GM12878 (cell line): Measurements from ENCODE around the gene TSGA10. TPM values are rescaled to one million over a fixed set of nuclear protein-coding genes. Genes with fewer than 3 reads are reported as not detected.

ENCODE experiments used
- ASH2L ChIP-seq: fragments of 300-600, 200-600 bp; sonication (generic); IDR thresholded peaks from 2 replicates; pipeline ENCODE4 v1.6.1; 2017; ENCODE audit warnings: low read depth, mild to moderate bottlenecking, borderline replicate concordance
- BCL11A ChIP-seq: IDR thresholded peaks from 2 replicates; pipeline ENCODE4 v1.6.1; 2011; ENCODE audit warnings: low read depth, low read length
- CBFB ChIP-seq: IDR thresholded peaks from 2 replicates; pipeline ENCODE4 v1.6.1; 2016; ENCODE audit warnings: antibody characterized with exemption, low read depth
- FOXM1 ChIP-seq: IDR thresholded peaks from 2 replicates; pipeline ENCODE4 v1.6.1; 2012; ENCODE audit warnings: low read depth, mild to moderate bottlenecking, inconsistent platforms, low read length, moderate library complexity
- GABPA ChIP-seq: IDR thresholded peaks from 2 replicates; pipeline ENCODE4 v1.6.1; 2014; ENCODE audit warnings: antibody characterized with exemption, low read depth, mild to moderate bottlenecking, inconsistent platforms
- GATAD2B ChIP-seq: fragments of 450-650 bp; conservative IDR thresholded peaks from 2 replicates; pipeline ENCODE4 v1.6.1; 2017; ENCODE audit warnings: low read depth, mild to moderate bottlenecking, moderate library complexity
- IRF5 ChIP-seq: fragments of 450-650 bp; IDR thresholded peaks from 2 replicates; pipeline ENCODE4 v1.6.1; 2017; ENCODE audit warnings: borderline replicate concordance
- LARP7 ChIP-seq: fragments of 450-650 bp; IDR thresholded peaks from 2 replicates; pipeline ENCODE4 v1.6.1; 2017; ENCODE audit warnings: mild to moderate bottlenecking
- NR2C2 ChIP-seq: IDR thresholded peaks from 2 replicates; pipeline ENCODE4 v1.6.1; 2011; ENCODE audit warnings: borderline replicate concordance, low read depth; ENCODE audit not compliant: control insufficient read depth, insufficient read length
- RB1 ChIP-seq: fragments of 450-650 bp; formaldehyde crosslinking; IDR thresholded peaks from 2 replicates; pipeline ENCODE4 v1.6.1; 2017; ENCODE audit warnings: mild to moderate bottlenecking, borderline replicate concordance
- RELA ChIP-seq: fragments of 450-650 bp; IDR thresholded peaks from 2 replicates; pipeline ENCODE4 v1.8.0; 2014; ENCODE audit warnings: borderline replicate concordance; ENCODE audit not compliant: partially characterized antibody
- RELB ChIP-seq: fragments of 450-650 bp; IDR thresholded peaks from 2 replicates; pipeline ENCODE4 v1.6.1; 2017; ENCODE audit warnings: low read depth, mild to moderate bottlenecking, moderate library complexity
- SP1 ChIP-seq: IDR thresholded peaks from one replicate; pipeline ENCODE4 v1.6.1; 2011; ENCODE audit warnings: low read depth, low read length
- SPI1 ChIP-seq: IDR thresholded peaks from 2 replicates; pipeline ENCODE4 v1.6.1; 2011; ENCODE audit warnings: low read depth, mild to moderate bottlenecking, low read length, moderate library complexity, borderline replicate concordance; ENCODE audit not compliant: insufficient read depth
- STAT3 ChIP-seq: IDR thresholded peaks from 2 replicates; pipeline ENCODE4 v1.6.1; 2011; ENCODE audit warnings: low read depth, low read length, improper control_type of control experiment
- WRNIP1 ChIP-seq: IDR thresholded peaks from 2 replicates; pipeline ENCODE4 v1.6.1; 2011; ENCODE audit warnings: low read depth, low read length, improper control_type of control experiment, borderline replicate concordance
- ZNF384 ChIP-seq: IDR thresholded peaks from 2 replicates; pipeline ENCODE4 v1.6.1; 2012; ENCODE audit warnings: low read depth, mild to moderate bottlenecking, low read length, improper control_type of control experiment, borderline replicate concordance
- ZSCAN29 ChIP-seq: fragments of 450-650 bp; IDR thresholded peaks from 2 replicates; pipeline ENCODE4 v1.6.1; 2017; ENCODE audit warnings: mild to moderate bottlenecking, moderate library complexity
- polyA plus RNA-seq, 11 experiments: library from polyadenylated mRNA; depleted of rRNA in 4 of 11; unstranded in 6 of 11; stranded (reverse) in 5 of 11; fragments of >200 nt; fragmentation: Nextera tagmentation in 4 of 11; fragmentation: Illumina TruSeq in 1 of 11; extraction: Ambion mirVana in 4 of 11; extraction: Trizol in 1 of 11; gene quantifications; 1 replicate in 1 of 11; 2 replicates in 10 of 11; pipeline versions ENCODE4 v1.2.1 to v1.2.3, GENCODE V29; 2011 to 2016; ENCODE audit warnings: inconsistent platforms in 2 of 11, missing spikeins in 2 of 11, low read depth in 1 of 11
- total RNA-seq, 4 experiments: library from RNA; depleted of rRNA in 3 of 4; stranded (reverse); fragments of >200 nt in 3 of 4; fragmentation: Illumina TruSeq in 1 of 4; extraction: Trizol in 1 of 4; gene quantifications; 2 replicates each; pipeline versions ENCODE4 v1.2.1 to v1.2.3, GENCODE V29; 2013 to 2021
- TF ChIP-seq, protein P1 (sequence below): IDR thresholded peaks from 2 replicates; pipeline ENCODE4 v1.6.1; 2011; ENCODE audit warnings: low read depth, mild to moderate bottlenecking, low read length, moderate library complexity, borderline replicate concordance; ENCODE audit errors: extremely low read depth
- TF ChIP-seq, protein P2 (sequence below): IDR thresholded peaks from 2 replicates; pipeline ENCODE4 v1.6.1; 2012; ENCODE audit warnings: low read depth, low read length, improper control_type of control experiment
- TF ChIP-seq, protein P3 (sequence below): fragments of 450-650 bp; IDR thresholded peaks from 2 replicates; pipeline ENCODE4 v1.6.1; 2017; ENCODE audit warnings: mild to moderate bottlenecking

TSGA10 gene
- total and polyA plus RNA-seq, 10 of the 15 experiments (the other 5 are each of a cell fraction or from before 2014, with no cell fraction given), result 5.3 to 13.5 (median 8.6) TPM

- TF ChIP-seq, protein P1, sequence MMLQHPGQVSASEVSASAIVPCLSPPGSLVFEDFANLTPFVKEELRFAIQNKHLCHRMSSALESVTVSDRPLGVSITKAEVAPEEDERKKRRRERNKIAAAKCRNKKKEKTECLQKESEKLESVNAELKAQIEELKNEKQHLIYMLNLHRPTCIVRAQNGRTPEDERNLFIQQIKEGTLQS, result peak; percentile 6; the same call in 1 of the 2 replicates
- peak; percentile 98 for TF ChIP-seq GATAD2B
- TF ChIP-seq RELB, result peak; percentile 74; the same call in 1 of the 2 replicates
- TF ChIP-seq RB1, result peak; percentile 55; the same call in 1 of the 2 replicates
- 0 out of 2 replicates have a peak, but pooled peaks have one; percentile 63 for TF ChIP-seq WRNIP1
- TF ChIP-seq CBFB, result peak; percentile 94
- peak; percentile 89 for TF ChIP-seq LARP7
- peak; percentile 45 for TF ChIP-seq RELA
- no peak for TF ChIP-seq ZNF384
- no peak for TF ChIP-seq NR2C2
- peak; percentile 83 for TF ChIP-seq GABPA
- no peak for TF ChIP-seq ASH2L
- peak; percentile 84 for TF ChIP-seq IRF5
- TF ChIP-seq, protein P2, sequence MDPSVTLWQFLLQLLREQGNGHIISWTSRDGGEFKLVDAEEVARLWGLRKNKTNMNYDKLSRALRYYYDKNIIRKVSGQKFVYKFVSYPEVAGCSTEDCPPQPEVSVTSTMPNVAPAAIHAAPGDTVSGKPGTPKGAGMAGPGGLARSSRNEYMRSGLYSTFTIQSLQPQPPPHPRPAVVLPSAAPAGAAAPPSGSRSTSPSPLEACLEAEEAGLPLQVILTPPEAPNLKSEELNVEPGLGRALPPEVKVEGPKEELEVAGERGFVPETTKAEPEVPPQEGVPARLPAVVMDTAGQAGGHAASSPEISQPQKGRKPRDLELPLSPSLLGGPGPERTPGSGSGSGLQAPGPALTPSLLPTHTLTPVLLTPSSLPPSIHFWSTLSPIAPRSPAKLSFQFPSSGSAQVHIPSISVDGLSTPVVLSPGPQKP, result no peak; the same call in 1 of the 2 replicates
- TF ChIP-seq STAT3, result no peak
- TF ChIP-seq ZSCAN29, result peak; percentile 72; the same call in 1 of the 2 replicates
- TF ChIP-seq, protein P3, sequence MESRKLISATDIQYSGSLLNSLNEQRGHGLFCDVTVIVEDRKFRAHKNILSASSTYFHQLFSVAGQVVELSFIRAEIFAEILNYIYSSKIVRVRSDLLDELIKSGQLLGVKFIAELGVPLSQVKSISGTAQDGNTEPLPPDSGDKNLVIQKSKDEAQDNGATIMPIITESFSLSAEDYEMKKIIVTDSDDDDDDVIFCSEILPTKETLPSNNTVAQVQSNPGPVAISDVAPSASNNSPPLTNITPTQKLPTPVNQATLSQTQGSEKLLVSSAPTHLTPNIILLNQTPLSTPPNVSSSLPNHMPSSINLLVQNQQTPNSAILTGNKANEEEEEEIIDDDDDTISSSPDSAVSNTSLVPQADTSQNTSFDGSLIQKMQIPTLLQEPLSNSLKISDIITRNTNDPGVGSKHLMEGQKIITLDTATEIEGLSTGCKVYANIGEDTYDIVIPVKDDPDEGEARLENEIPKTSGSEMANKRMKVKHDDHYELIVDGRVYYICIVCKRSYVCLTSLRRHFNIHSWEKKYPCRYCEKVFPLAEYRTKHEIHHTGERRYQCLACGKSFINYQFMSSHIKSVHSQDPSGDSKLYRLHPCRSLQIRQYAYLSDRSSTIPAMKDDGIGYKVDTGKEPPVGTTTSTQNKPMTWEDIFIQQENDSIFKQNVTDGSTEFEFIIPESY, result no peak
- TF ChIP-seq FOXM1, result 0 out of 2 replicates have a peak, but pooled peaks have one; percentile 39
- TF ChIP-seq BCL11A, result peak; percentile 70
- peak; percentile 54 for TF ChIP-seq SP1
- TF ChIP-seq SPI1, result no peak
These were observed at the start of gene TSGA10, which contains the start of gene LIPT1 (continued) for GRCh38 chr2:99154643-99155536.
